Coronary artery (tissue), 2 donors: ENCODE measurements around the gene PDE6D.

Source experiments
- DNase-seq: peaks from one replicate; pipeline ENCODE4 v3.0.0-alpha.2; 2017; ENCODE audit warnings: low spot score
- H3K27ac ChIP-seq, 2 donors: fragments of 200-600 bp; sonication (generic); one replicate each; pipeline ENCODE4 v1.5.1; 2016 to 2019
- H3K4me3 ChIP-seq: fragments of 200-600 bp; sonication (generic); 2 replicates; pipeline ENCODE4 v1.5.1; 2016; ENCODE audit warnings: mild to moderate bottlenecking, moderate library complexity
- CTCF ChIP-seq: fragments of 200-600 bp; sonication (generic); IDR thresholded peaks from one replicate; pipeline ENCODE4 v1.5.1; 2019; ENCODE audit warnings: antibody characterized with exemption

PDE6D gene

GRCh38 chr2:231708773-231709635 is 72.1 kb downstream of the PDE6D start:
- peak; percentile 81 for DNase-seq

GRCh38 chr2:231707927-231708772 is 72.9 kb downstream of the PDE6D start, which contains the start of gene PTMA:
TSS of gene PTMA (plus strand) at chr2:231708525. CDS start at chr2:231708707, 182 bp downstream.
- DNase-seq = peak; percentile 100
- no peak for TF ChIP-seq CTCF
- Histone ChIP-seq H3K27ac (peak within 1 kb of the TSS; percentile 97 to 100), H3K4me3 (peak within 1 kb of the TSS; percentile 100)

More at GRCh38 chr2:231708773-231709635, 72.1 kb downstream of the PDE6D start:
- Histone ChIP-seq H3K27ac (peak overlapping the region; percentile 97 to 100), H3K4me3 (peak overlapping the region; percentile 100)
- no peak for TF ChIP-seq CTCF

GRCh38 chr2:231707625-231707926 is 73.5 kb downstream of the PDE6D start:
- Histone ChIP-seq H3K4me3 (peak overlapping the region; percentile 88), H3K27ac (peak overlapping the region; percentile 97 to 100)
- no peak for TF ChIP-seq CTCF
- DNase-seq = no peak

GRCh38 chr2:231706731-231707624 is 74.1 kb downstream of the PDE6D start:
- peak overlapping the region; percentile 97 to 100 for H3K27ac ChIP-seq
- TF ChIP-seq CTCF = peak; percentile 46
- peak; percentile 98 for DNase-seq
- peak overlapping the region; percentile 88 for H3K4me3 ChIP-seq

- H3K4me3 ChIP-seq = no peak overlapping the region
- no peak for DNase-seq
- H3K27ac ChIP-seq = no peak overlapping the region
- TF ChIP-seq CTCF = no peak
These were observed 77.1 kb downstream of the PDE6D start for GRCh38 chr2:231704017-231704416.
